H54 (cell line): ENCODE measurements around the gene ARHGAP40.
"Not testable (repeated sequence)": the region's sequence is repeated elsewhere in the genome, so short reads cannot be mapped to it uniquely, and the experiment has no call there.

Experiments used
- DNase-seq: peaks from one replicate; pipeline ENCODE4 v3.0.0; 2011; ENCODE audit warnings: low spot score, mixed read lengths; ENCODE audit not compliant: insufficient read length
- FAIRE-seq: peaks from 3 replicates; lab custom pipeline; 2011; peaks lifted over from hg19 to GRCh38; lab: Jason Lieb, UNC
- POLR2A ChIP-seq: IDR thresholded peaks from 2 replicates; pipeline ENCODE4 v1.6.1; 2011; ENCODE audit warnings: low read depth, mild to moderate bottlenecking, low read length

The ARHGAP40 gene

DNA sequence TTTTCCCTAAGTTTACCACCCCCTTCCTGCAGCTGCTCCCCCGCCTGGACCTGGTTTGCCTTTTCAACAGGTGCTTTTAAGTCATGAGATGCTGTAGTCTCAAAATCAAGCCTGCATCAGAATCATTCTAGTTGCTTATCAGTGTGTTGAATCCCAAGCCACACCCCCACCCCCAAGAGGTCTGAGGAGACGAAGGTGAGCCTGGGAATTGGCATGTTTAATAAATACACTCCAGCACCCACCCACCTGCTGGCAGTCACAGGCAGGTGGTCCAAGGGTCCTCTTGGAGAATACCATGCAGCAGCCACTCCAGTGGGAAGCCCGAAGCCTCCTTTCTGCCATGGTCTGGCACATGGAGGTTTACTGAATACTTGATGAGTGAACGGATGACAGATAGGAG lies 21.7 kb upstream of the ARHGAP40 start:
- FAIRE-seq (no peak), DNase-seq (no peak)
- TF ChIP-seq POLR2A: no peak

DNA sequence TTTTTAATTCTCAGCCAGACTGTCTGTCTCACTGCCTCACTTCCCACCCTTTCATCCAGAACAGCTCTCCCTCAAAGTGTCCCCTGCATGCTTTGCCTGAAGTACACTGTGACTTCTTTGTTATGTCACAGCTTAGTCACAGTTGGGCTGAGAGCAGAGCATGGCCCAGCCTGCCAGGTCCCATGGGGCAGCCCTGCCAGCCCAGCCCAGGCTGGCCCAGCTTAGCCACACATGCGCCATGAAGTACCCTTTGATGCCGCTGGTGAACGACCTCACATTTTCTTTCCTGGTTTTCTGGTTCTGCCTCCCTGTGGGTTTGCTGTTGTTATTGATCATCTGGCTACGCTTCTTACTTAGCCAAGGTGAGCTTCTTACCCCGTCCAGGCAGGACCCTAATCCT lies 20.6 kb upstream of the ARHGAP40 start, which contains the start of gene ADIG:
Gene ADIG (plus strand): TSS at position 185 of the 400 bp plus-strand sequence. CDS start 54 bp downstream, at position 239.
- no peak for TF ChIP-seq POLR2A
- no peak for FAIRE-seq
- DNase-seq: no peak

DNA sequence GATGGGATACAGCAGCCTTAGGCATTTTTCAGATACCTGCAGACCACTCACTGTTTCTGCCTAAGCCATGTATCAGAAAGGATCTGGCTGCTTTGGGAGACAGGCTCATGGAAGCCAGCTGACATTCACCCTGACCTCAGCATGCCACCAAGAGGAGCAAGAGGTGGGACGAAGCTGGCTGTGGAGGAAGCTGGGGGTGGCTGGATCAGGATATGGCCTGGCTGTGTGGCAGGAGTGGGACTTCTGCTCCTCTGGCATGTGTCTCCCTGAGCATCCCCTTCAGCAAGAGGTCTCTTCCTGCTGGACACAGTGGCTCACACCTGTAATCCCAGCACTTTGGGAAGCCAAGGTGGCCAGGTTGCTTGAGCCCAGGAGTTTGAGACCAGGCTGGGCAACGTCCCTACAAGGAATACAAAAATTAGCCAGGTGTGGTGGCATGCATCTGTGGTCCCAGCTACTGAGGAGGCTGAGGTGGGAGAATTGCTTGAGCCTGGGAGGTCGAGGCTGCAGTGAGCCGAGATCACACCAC lies 19.7 kb upstream of the ARHGAP40 start:
- DNase-seq (no peak), FAIRE-seq (no peak)
- TF ChIP-seq POLR2A: no peak

DNA sequence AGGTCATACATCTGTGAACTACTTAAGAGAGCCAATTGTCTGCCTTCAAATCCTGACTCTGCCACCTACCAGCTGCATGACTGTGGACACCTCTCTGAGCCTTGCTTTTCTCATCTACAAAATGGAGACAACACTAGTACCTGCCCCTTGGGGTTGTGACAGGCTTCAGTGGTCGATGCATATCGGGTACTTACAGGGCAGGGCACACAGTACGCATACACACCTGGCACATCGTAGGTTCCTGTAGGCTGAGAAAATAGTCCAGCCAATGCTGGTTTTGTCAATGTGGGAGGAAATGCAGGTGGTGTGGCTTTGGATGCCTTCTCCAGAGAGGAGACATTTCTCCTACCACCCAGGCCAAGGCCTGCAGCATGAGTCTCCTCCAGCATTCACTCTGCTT lies 18.3 kb upstream of the ARHGAP40 start:
- TF ChIP-seq POLR2A: no peak
- DNase-seq (no peak), FAIRE-seq (no peak)

DNA sequence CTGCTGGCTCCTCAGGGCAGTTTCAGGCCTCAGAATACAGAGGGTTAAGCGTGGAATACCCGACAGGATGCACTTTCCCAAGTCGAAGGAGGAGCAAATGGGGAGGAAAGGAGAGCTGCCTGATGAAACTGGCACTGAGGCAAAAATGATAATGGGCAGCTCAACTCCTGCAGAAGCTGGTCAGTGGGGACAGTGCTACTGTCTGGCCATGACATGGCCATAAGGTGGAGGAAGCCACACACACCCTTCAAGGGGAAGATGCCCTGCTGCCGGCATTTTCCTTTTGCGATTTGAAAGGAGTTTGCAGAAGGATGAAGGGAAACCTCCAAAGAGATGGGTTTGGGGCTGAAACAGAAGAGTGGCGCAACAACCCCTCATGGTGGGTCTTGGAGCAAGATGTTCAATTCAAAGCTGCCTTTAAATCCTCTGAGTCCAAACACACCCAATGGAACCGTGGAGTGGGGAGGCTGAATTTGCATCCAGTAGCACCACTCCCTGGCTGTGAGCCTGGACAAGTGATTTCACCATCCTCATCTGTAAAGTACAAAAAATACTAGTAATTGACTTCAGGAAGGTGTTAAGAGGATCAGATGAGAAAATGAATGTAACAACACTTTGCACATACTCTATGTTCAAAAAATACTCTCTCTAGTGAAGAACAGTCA lies 17.4 kb upstream of the ARHGAP40 start:
- FAIRE-seq: no peak

DNA sequence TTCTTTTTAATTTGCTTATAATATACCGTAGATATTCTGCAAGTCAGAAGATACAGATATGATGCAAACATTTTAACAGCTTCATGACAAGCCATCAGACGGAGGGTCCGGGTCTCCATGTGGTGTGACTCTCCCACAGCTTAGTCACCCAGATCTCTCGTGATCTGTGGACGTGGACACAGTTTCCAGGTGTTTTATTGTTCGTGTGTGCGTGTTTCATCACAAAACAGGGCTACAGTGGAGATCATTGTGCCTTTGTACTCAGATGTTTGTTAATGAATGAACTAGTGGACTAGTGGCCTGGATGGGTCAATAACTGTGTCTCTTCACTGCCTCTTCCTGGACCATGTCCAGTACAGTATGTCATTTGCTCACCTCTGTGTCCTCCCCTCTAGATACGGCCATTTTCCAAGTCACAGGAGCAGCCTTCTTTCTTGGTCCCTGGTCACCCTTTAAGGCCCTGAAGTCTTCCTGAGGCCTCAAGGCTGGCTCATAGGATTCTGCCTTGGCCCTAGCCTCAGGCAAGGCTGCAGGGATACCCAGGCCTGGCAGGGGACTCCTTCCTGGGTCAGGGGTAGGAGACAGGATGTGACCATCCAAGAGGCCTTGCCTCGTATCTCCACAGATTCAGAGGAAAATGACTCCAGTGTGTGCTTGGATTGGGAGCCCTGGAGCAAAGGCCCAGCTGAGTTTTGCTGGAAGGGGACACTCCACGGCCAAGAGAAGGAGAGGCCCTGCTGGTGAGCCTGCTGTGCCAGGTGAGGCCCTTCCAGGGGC lies 16.0 kb upstream of the ARHGAP40 start:
- DNase-seq (no peak), FAIRE-seq (no peak)
- TF ChIP-seq POLR2A: no peak

More for the DNA sequence above, 17.4 kb upstream of the ARHGAP40 start:
- TF ChIP-seq POLR2A: no peak
- DNase-seq: no peak

DNA sequence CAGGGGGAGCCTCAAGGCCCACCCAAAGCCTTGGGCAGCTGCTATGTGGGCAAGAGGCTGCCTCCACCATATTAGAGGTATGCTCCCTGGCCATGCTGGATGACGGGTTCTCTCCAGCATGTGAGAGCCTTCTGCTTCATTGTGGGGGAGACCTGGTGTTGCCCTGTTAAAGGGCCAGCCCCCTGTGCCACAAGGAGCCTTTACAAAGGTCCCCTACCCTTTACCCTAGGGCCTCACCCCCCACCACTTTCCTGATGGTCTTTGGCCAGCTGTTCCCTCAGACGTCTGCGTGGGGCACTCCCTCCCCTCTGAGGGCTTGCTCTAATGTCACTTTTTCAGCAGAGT lies 15.5 kb upstream of the ARHGAP40 start:
- no peak for DNase-seq
- TF ChIP-seq POLR2A: no peak
- FAIRE-seq: no peak

DNA sequence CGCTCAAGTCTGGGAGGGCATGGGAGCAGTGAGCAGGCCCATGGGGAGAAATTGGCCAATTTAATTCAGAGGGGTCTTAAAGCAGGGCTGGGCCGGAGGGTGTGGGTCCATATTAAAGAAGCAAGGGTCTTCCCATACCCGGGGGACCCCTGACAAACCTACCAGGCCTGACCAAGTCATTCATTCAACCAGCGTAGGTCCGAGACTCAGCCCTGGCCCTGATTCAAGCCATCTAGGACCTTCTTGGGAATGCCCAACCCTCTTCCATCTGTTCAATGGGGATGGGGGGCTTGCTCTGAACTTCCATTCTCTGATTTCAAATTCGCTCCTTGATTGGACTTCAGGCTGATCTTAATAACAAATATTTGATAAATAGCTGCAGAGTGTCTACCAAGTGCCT lies 13.3 kb upstream of the ARHGAP40 start:
- no peak for TF ChIP-seq POLR2A
- no peak for FAIRE-seq
- no peak for DNase-seq

DNA sequence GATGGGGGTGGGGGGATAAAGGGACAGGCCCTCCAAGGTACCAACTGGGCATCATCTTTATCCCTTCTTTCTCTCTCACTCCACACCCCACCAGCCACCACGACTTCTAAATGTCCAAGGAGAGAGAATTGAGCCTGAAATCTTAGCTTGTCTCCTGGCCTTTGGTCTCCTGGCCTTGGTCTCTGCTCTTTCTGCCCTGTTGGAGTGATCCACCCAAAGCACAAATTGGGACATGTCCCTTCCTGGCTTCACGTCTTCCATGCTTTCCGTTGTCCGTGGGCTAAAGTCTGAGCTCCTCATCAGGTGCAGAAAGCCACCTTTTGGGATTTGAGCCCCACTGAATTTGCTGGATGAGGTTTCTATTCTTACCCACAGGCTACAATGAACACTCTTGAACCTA lies 12.3 kb upstream of the ARHGAP40 start:
- DNase-seq (no peak), FAIRE-seq (no peak)
- no peak for TF ChIP-seq POLR2A

DNA sequence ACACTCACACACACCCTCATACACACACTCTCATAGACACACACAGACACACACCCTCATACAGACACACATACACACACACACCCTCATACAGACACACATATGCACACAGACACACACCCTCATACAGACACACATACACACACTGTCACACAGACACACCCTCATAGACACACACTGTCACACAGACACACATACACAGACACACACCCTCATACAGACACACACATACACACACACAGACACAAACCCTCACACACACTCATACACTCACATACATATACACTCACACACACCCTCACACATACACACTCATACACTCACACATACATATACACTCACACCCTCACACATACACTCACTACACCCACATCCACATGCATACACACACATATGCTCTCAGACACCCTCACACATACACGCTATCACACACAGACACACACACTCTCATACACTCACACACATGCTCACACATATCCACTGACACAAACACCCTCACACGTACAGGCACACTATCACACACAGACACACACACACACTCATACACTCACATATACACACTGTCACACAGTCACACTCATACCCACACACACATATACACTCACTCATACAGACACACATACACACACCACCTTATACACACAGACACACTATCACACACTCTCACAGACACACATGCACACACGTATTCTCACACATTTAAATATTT lies 11.5 kb upstream of the ARHGAP40 start:
- no peak for FAIRE-seq
- TF ChIP-seq POLR2A: no peak
- DNase-seq: no peak

DNA sequence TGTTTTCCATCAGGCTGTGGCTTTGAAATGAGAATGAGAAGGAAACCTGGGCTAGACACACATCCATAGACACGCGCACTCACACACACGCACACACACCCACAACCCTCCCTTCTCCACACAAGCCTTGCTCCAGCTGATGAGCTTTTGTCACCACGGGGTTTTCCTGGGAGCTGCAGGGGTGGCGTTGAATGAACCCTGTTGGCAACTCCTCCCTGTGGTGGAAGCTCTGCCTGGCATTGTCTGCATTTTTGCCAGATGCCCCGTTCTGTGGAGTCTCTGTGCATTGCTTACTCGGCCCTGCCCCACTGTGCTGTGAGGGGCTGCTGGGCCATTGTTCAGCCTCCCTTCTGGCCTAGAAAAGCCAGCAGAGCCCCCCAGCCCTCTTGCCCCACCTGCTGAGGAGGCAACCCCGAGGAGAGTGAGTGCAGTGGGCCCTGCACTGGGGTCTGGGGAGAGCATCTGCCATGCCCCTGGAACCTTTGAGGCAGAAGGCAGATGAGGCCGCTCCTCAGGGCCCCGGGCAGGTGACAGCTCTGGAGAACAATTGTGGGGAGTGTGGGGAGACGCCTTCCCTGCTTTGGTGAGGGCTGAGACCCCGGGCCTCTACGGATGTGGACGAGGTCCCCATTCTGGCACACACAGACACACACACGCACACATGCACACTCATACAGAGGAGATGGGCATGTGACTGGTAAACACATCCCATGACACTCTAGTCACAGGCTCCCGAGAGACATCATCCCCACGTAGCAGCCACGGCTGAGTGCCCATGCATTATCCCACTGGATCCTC lies 10.7 kb upstream of the ARHGAP40 start:
- DNase-seq (no peak), FAIRE-seq (no peak)
- no peak for TF ChIP-seq POLR2A

DNA sequence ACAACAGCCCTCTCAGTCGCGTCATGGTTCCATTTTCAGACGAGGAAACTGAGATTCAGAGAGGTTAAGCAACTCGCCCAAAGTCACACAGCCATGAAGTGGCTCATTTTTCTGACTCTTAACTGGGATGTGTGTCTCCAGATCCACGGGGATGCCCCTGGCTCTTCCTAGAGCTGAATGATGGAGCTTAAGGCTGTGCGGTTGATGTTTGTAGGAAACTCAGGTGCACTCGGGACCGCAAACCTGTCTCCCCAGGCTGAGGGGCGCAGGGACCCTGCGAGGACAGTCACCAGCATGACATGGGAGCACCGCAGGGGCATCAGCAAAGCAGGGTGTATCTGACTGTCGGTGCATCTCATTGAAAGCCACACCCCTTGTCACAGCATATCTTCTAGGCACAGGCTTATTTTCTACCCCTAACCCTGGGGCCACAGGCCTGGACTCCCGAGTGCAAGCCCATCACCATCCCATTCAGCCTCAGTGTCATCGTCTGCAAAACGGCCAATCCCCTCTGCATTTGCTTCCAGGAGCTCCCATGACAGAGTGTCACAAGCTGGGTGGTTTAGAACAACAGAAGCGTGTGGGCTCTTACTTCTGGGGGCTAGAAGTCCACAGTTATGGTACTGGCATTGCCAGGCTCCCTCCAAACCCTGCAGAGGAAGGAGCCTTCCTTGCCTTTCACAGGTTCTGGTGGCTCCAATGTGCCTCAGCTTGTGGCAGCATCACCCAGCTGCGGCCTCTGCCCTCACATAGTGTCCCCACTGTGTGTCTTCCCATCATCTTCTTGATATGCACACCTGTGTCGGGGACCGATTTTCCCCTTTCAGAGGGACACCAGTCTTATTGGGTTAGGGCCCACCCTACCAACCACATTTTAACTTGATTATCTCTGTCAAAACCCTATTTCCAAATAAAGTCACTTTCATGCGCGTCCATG lies 9.9 kb upstream of the ARHGAP40 start:
- DNase-seq (no peak), FAIRE-seq (no peak)
- no peak for TF ChIP-seq POLR2A

DNA sequence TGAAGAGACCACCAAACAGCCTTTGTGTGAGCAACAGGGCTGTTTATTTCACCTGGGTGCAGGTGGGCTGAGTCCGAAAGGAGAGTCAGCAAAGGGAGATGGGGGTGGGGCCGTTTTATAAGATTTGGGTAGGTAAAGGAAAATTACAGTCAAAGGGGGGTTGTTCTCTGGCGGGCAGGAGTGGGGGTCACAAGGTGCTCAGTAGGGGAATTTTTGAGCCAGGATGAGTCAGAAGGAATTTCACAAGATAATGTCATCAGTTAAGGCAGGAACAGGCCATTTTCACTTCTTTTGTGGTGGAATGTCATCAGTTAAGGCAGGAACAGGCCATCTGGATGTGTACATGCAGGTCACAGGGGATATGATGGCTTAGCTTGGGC lies 9.2 kb upstream of the ARHGAP40 start:
- FAIRE-seq, DNase-seq: not testable (repeated sequence)

DNA sequence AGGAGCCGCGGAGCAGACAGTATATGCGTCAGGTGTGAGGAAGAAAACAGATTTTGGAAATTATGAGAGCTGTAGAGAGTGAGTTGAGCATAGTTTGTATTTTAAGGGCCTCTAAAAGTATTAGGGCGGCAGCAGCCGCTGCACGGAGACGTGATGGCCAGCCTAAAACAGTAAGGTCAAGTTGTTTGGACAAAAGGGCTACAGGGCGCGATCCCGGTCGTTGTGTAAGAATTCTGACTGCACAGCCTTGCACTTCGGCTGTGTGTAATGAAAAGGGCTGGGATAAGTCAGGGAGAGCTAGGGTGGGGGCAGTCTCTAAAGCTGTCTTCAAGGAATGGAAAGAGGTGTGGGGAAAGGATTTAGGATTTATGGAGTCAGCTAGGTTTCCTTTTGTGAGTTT lies 7.3 kb upstream of the ARHGAP40 start:
- FAIRE-seq, DNase-seq: not testable (repeated sequence)

DNA sequence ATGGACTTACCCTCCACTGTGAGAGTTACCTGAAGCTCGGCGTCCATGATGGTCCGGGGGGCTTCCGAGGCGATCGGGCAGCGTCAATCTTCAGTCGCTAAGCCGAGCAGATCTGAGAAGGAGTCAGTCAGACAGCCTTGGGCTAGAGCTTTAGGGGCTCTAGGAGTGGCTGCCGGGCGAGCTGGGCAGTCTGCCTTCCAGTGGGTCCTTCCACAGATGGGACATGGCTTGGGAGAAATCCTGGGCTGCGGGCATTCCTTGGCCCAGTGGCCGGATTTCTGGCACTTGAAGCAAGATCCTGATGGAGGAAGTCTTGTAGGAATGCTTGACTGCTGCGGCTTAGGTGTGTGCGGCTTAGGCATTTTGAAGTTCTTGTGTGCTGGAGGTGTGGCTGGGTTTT lies 5.7 kb upstream of the ARHGAP40 start:
- not testable (repeated sequence) for FAIRE-seq, DNase-seq
